ENCODE results near the gene PAPOLA. TPM values are rescaled to one million over a fixed set of nuclear protein-coding genes. Genes with fewer than 3 reads are reported as not detected.
A peak's percentile ranks its signal among the peaks of the same experiment; 100 is the strongest.
"Not testable (repeated sequence)": the region's sequence is repeated elsewhere in the genome, so short reads cannot be mapped to it uniquely, and the experiment has no call there.

The PAPOLA gene
- 143 and 274 TPM in 2 replicates for total RNA-seq (2014; rRNA removed; shearing (Covaris generic))

DNA sequence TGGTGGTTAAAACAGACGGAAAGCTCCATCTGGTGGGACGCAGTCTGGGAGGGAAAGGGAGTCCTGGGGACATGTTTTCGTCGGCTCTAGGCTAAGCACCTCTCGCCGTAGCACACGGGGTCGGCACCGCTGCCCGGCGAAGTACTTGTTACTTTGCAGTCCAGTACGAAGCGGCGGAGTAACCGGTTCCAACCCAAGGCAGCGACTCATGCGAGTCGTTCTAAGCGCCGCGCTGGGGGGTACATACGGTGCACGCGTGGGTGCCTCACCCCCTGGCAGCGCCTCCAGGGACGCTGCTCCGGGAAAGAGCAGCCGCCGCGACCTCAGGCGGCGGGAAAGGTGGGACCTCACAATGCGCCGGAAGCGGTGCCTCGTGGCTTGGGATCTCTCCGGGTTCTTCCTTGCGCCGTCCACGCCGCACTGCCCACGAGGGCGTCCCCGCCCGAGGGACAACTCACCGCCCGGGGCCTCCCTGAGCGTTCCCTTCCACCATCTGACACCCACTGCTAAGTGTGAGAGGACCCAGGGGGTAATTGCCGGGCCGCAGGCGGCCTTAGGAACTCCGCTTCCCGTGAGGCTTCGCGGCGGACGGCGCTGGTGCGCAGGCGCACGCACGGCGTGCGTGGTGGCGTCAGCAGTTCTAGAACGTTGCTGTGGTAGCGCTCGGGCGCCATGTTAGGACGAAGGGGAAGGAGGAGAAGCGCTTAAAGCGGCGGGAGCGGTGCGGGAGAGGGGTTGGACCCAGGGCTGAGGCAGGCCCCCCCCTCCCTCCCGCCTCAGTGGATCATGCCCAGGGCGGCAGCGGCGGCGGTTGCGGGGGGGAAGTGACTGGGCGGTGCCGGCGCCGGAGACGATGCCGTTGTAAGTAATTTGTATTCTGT, at the start of gene PAPOLA:
PAPOLA (plus strand) TSS at position 643 of the 881 bp plus-strand sequence; CDS start at position 854, 211 bp downstream.
- peak; percentile 93 for DNase-seq (ENCODE audit: low spot score)
- in situ Hi-C loops (cut with HindIII; ENCODE audit: low sequenced_read_pairs), result no loop called here

DNA sequence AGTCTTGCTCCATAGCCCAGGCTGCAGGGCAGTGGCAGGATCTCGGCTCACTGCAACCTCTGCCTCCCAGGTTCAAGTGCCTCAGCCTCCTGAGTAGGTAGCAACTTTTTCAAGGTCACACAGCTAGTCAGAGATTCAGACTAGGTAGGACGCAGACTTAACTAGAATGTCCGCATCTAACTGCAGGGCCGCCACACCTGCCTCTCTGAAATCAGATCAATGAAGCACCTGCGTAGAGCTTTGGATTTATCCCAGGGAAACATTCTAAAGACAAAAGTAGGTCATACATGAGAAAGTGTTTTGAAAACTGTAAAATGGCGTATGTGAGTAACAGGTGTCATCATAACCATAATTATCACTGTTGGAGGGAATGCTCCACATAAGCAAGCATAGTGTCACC, 49.5 kb upstream of the PAPOLA start:
- in situ Hi-C loops (cut with HindIII; ENCODE audit: low sequenced_read_pairs), result no loop called here
- DNase-seq (ENCODE audit: low spot score), result no peak

DNA sequence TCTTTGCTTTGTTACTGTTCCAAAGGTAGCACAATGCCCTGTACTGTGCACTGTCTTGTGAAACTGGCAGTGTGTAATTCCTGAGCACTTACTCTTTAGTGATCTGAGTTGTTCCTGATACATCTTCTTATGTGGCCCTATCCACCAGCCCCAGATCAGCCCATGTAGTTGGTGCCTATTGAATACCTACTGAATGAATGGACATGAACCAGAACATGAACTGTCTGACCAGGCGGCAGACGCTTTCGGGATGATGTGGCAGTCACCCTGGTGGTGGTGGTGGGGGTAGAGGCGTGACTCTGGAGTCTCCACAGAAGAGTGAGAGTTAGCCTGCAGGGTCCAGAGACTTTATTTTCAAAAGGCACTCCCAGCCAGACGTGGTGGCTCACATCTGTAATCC, 46.6 kb upstream of the PAPOLA start:
- in situ Hi-C loops (cut with HindIII; ENCODE audit: low sequenced_read_pairs), result no loop called here
- DNase-seq (ENCODE audit: low spot score), result no peak

DNA sequence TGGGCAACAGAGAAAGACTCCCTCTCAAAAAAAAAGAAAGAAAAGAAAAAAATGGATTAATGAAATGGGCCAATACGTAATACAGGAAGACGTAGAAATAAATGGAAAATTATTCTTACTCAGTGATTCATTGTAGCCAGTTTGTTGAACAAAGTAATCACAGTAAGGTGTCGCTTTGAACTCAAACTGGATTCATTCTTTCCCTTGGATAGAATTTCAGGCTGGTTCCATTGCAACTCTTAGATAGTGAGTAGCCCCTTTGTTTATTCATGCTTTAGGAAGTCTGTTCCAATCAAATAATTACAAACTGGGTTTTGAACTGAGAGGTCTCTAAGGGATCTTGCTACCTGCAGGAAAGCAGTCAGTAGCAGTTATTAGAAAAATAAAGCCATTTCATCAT, 42.3 kb upstream of the PAPOLA start:
- no peak for DNase-seq (ENCODE audit: low spot score)
- in situ Hi-C loops (cut with HindIII; ENCODE audit: low sequenced_read_pairs), result no loop called here

DNA sequence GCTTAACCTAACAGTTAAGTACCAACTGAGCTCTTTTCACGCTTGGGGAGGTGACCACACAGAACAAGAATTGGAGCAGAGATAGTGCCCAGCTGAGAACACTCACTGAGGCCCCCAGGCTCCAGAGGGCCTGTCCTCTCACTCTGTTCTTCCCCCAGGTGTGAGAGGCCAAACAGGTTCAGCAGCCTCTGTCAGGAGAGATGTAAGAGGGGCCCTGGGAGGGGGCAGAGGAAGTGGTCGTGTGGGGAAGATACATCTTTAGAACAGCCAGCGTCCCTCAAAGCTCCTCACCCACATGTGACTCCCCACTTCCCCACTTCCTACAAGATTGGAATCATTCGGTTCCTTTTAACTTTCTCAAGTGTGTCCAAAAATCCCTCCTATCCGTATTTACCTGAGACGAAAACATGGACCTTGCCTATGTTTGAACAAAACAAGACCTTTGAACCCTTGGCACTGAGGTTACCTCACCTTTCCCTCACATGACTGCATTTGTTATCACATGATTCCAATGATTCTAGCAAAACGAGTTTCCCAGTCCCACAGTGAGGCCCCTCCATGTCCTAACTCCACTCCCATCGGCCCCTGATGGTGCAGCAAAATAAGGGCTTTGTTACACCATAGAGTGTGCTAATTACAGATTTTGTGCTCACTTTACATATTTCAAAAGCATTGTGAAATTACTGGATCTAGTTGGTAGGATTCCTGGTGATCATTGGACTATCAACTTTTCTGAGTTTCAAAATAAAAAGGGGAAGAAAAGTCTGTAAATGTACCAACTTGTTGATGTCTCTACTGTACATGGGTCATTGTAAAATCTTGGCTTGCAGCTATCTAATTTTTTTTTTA, 40.0 kb upstream of the PAPOLA start:
- in situ Hi-C loops (cut with HindIII; ENCODE audit: low sequenced_read_pairs), result no loop called here
- no peak for DNase-seq (ENCODE audit: low spot score)

DNA sequence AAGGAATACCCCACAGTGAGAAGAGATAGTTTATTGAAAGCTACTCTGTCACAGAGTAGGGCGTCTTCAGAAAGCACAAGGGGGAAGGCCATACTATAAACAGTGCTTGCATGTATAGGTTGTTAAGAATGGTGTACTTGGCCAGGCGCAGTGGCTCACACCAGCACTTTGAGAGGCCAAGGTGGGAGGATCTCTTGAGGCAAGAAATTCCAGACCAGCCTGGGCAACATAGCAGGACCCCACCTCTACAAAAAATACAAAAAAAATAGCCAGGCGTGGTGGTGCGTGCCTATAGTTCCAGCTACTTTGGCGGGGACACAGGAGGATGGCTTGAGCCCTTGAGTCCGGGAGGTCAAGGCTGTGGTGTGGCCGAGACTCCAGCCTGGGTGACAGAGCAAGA, 38.0 kb upstream of the PAPOLA start:
- in situ Hi-C loops (cut with HindIII; ENCODE audit: low sequenced_read_pairs), result no loop called here
- no peak for DNase-seq (ENCODE audit: low spot score)

DNA sequence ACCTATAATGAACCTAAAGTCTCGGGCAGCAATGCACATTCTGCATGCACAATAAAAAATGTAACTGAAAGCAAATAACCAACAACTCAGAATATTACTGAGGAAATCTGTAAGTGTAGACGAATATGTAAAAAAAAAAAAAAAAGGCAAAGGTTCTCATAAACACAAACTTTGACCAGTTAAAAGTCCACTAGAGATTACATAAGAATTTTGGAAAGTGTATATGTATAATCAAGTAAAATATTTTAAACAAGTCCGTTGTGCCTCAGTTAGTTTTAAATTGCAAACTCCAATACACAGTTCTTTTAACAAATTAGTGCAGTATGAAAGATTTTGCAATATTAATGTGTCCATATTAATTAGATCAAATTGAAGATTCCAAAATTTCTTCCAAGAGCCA, 35.3 kb upstream of the PAPOLA start:
- DNase-seq (ENCODE audit: low spot score), result no peak
- in situ Hi-C loops (cut with HindIII; ENCODE audit: low sequenced_read_pairs), result no loop called here

- in situ Hi-C loops (cut with HindIII; ENCODE audit: low sequenced_read_pairs), result no loop called here
- DNase-seq (ENCODE audit: low spot score), result no peak
Observed at GRCh38 chr14:96470331-96470730, 31.9 kb upstream of the PAPOLA start.

GRCh38 chr14:96470967-96471366, 31.2 kb upstream of the PAPOLA start:
- in situ Hi-C loops (cut with HindIII; ENCODE audit: low sequenced_read_pairs); DNase-seq (ENCODE audit: low spot score): not testable (repeated sequence)

DNA sequence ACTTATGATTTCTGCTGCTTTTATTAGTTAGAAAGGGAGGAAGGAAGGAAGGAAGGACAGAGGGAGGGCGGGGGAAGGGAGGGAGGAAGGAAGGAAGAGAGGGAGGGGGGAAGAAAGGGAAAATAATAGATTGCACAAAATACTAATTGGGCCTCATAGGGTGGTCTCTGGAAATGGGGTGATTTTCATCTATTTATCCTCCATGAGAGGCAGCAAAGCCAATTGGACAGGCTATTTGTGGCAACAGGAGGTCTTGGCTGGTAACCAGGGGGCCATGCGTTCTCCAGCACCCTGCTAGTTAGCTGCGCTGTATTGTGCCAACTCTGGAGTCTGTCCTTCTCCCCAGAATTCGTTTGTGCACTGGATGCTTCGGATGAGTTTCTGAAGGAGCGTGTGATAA, 24.1 kb upstream of the PAPOLA start:
- in situ Hi-C loops (cut with HindIII; ENCODE audit: low sequenced_read_pairs), result no loop called here
- DNase-seq (ENCODE audit: low spot score), result no peak

- in situ Hi-C loops (cut with HindIII; ENCODE audit: low sequenced_read_pairs), result no loop called here
- no peak for DNase-seq (ENCODE audit: low spot score)
Observed at GRCh38 chr14:96479435-96480146, 22.6 kb upstream of the PAPOLA start.

- no peak for DNase-seq (ENCODE audit: low spot score)
- in situ Hi-C loops (cut with HindIII; ENCODE audit: low sequenced_read_pairs), result no loop called here
Observed at GRCh38 chr14:96481731-96482314, 20.4 kb upstream of the PAPOLA start.

DNA sequence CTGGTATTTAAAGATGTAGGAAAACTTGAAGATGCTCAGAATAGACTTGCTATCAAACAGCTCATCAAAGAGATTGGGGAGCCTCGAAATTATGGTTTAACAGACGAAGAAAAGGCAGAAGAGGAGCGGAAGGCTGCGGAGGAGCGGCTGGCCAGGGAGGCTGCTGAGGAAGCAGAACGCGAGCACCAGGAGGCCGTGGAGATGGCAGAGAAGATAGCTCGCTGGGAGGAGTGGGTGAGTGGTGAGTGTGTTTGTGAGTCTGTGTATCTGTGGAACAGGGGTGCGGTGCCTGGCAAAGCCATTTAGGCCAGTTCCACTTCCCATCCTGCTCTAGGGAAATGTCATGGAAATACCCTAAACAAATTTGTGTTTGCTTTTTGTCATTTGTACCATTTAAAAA, 19.2 kb upstream of the PAPOLA start:
- in situ Hi-C loops (cut with HindIII; ENCODE audit: low sequenced_read_pairs), result no loop called here
- no peak for DNase-seq (ENCODE audit: low spot score)

- in situ Hi-C loops (cut with HindIII; ENCODE audit: low sequenced_read_pairs), result no loop called here
- no peak for DNase-seq (ENCODE audit: low spot score)
Observed at GRCh38 chr14:96484399-96484798, 17.8 kb upstream of the PAPOLA start.

DNA sequence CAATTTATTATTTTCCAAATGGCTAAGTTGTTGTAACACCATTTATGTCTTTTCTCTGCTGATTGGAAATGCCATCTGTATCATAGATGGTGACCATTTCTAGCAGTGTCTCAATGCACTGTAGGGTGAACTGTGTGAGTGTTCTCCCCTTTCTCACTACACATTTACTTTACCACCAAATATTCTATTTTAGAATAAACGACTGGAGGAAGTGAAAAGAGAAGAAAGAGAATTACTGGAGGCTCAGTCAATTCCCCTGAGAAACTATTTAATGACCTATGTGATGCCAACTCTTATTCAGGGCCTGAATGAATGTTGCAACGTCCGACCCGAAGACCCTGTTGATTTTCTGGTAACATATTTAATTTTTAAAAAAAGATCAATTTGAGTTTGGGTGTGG, 15.5 kb upstream of the PAPOLA start:
- DNase-seq (ENCODE audit: low spot score), result no peak
- in situ Hi-C loops (cut with HindIII; ENCODE audit: low sequenced_read_pairs), result no loop called here

GRCh38 chr14:96489327-96489726, 12.9 kb upstream of the PAPOLA start:
- in situ Hi-C loops (cut with HindIII; ENCODE audit: low sequenced_read_pairs), result no loop called here

GRCh38 chr14:96493178-96493577, 9.0 kb upstream of the PAPOLA start:
- DNase-seq (ENCODE audit: low spot score), result no peak
- in situ Hi-C loops (cut with HindIII; ENCODE audit: low sequenced_read_pairs), result no loop called here

More at GRCh38 chr14:96489327-96489726, 12.9 kb upstream of the PAPOLA start:
- DNase-seq (ENCODE audit: low spot score), result no peak

DNA sequence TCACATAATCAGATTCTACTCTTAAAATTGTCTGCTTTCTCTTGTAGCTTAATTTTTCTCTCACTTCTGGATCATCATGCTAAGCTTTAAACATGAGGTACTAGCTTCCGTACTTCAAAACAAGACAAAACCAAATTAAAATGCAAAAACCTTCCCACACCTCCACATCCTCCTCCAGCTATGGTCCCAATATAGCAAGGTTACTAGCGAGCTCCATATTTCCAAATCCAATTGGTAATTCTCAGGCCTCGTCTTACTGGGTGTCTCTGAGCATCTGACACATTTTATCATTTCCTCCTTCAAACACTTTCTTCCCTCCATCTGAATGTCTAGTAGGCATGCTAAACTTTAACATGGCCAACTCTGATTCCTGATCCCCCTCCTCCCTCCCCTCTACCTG, 7.9 kb upstream of the PAPOLA start:
- DNase-seq (ENCODE audit: low spot score), result no peak

DNA sequence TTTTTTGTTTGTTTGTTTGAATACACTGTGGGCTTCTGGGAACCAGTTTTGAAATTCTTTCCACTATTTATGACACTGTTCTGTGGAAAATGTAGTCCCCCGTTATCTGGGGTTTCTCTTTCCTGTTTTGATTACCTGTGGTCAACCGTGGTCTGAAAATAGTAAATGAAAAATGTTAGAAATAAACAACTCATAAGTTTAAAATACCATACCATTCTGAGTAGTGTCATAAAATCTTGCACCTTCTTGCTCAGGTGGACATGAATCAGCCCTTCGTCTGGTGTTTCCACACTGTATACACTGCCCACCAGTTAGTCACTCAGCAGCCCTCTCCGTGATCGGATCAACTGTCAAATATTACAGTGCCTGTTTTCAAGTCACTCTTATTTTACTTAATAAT, 5.1 kb upstream of the PAPOLA start:
- in situ Hi-C loops (cut with HindIII; ENCODE audit: low sequenced_read_pairs), result no loop called here
- DNase-seq (ENCODE audit: low spot score), result no peak

More for the DNA sequence above, 7.9 kb upstream of the PAPOLA start:
- in situ Hi-C loops (cut with HindIII; ENCODE audit: low sequenced_read_pairs), result no loop called here

Data from G401 (cell line).